Panc1 (cell line): Measurements from ENCODE around the gene CCBE1. TPM values are rescaled to one million over a fixed set of nuclear protein-coding genes. Genes with fewer than 3 reads are reported as not detected.

Experiments used
- ATAC-seq: fragments of 200-7000 bp; cut with Tn5 transposase; 2 replicates; pipeline ENCODE4 v1.9.1; 2020; ENCODE audit warnings: mild to moderate bottlenecking, moderate library complexity
- BruUV-seq: library from RNA; stranded (reverse); fragments of 400-500 nt; replicated peaks from 2 replicates; lab custom pipeline; 2021; lab: Mats Ljungman, UMichigan
- CTCF ChIA-PET: fragments of 300-600 bp; sonication (Branson Sonifier 250); formaldehyde crosslinking; loops from one replicate; lab custom pipeline; 2022; ENCODE audit warnings: antibody characterized with exemption; lab: Charles Lee
- POLR2A ChIA-PET: fragments of 300-600 bp; sonication (Branson Sonifier 250); formaldehyde crosslinking; loops from one replicate; lab custom pipeline; 2022; ENCODE audit warnings: antibody characterized with exemption; lab: Charles Lee
- DNase-seq: peaks from one replicate; pipeline ENCODE4 v3.0.0-alpha.2; 2010; ENCODE audit warnings: low read depth, low spot score
- H3K27ac ChIP-seq: 2 replicates; pipeline ENCODE4 v1.5.1; 2011; ENCODE audit warnings: mild to moderate bottlenecking, low read length, inconsistent platforms
- H3K27me3 ChIP-seq: fragments of 200-500 bp; sonication (Bioruptor generic); 2 replicates; pipeline ENCODE4 v1.6.0; 2014; ENCODE audit warnings: low read length, inconsistent platforms; ENCODE audit not compliant: control insufficient read depth, insufficient read depth
- H3K36me3 ChIP-seq: fragments of 200-500 bp; sonication (Bioruptor generic); 2 replicates; pipeline ENCODE4 v1.5.1; 2014; ENCODE audit warnings: inconsistent platforms, mild to moderate bottlenecking, low read length, moderate library complexity; ENCODE audit not compliant: control insufficient read depth, insufficient read depth
- H3K4me1 ChIP-seq: 2 replicates; pipeline ENCODE4 v1.5.1; 2011; ENCODE audit warnings: inconsistent platforms, mild to moderate bottlenecking, low read length, moderate library complexity; ENCODE audit not compliant: control insufficient read depth, insufficient read depth
- H3K4me3 ChIP-seq, 2 experiments: 2 replicates each; pipeline ENCODE4 v1.5.1; 2011 to 2012; ENCODE audit warnings: low read depth in 2 of 2, low read length in 2 of 2, mild to moderate bottlenecking in 2 of 2, inconsistent platforms in 1 of 2, moderate library complexity in 1 of 2
- H3K9me3 ChIP-seq: fragments of 200-500 bp; sonication (Bioruptor generic); 2 replicates; pipeline ENCODE4 v1.5.1; 2014; ENCODE audit warnings: low read depth, mild to moderate bottlenecking, inconsistent platforms, low read length, moderate library complexity; ENCODE audit not compliant: control insufficient read depth, insufficient read depth
- POLR2AphosphoS5 ChIP-seq: IDR thresholded peaks from 2 replicates; pipeline ENCODE4 v1.6.1; 2012; ENCODE audit warnings: mild to moderate bottlenecking, low read depth, low read length, moderate library complexity
- SIN3A ChIP-seq: IDR thresholded peaks from 2 replicates; pipeline ENCODE4 v1.6.1; 2012; ENCODE audit warnings: low read depth, mild to moderate bottlenecking, low read length, moderate library complexity, borderline replicate concordance; ENCODE audit not compliant: insufficient read depth
- TCF7L2 ChIP-seq: IDR thresholded peaks from 2 replicates; pipeline ENCODE4 v1.6.1; 2011; ENCODE audit warnings: mild to moderate bottlenecking, low read depth, low read length, inconsistent platforms
- in situ Hi-C: cut with HindIII; loops from 2 replicates; pipeline ENCODE4 v1.10.0; 2016; ENCODE audit warnings: low sequenced_read_pairs, low pct_unique_long_range_greater_than_20kb
- intact Hi-C: fragments of 100-400 bp; cut with micrococcal nuclease; formaldehyde crosslinking; loops from one replicate; pipeline ENCODE4 v1.10.0; 2022; ENCODE audit not compliant: unreplicated experiment
- total RNA-seq: library from RNA; stranded (reverse); gene quantifications from one replicate; pipeline ENCODE4 v1.2.1, GENCODE V29; 2021; ENCODE audit not compliant: unreplicated experiment
- TF ChIP-seq, protein P1 (sequence below): fragments of 450-650 bp; IDR thresholded peaks from 2 replicates; pipeline ENCODE4 v1.5.1; 2017; ENCODE audit warnings: mild to moderate bottlenecking
- TF ChIP-seq, protein P2 (sequence below), 2 experiments: IDR thresholded peaks; 2 replicates each; pipeline ENCODE4 v1.6.1; 2011 to 2012; ENCODE audit warnings: low read depth in 2 of 2, control low read depth in 1 of 2, low read length in 1 of 2, mild to moderate bottlenecking in 1 of 2, moderate library complexity in 1 of 2; ENCODE audit not compliant: insufficient read depth in 1 of 2

The CCBE1 gene
- total RNA-seq, 1 experiment from 2014 or later: 0.13 TPM

DNA sequence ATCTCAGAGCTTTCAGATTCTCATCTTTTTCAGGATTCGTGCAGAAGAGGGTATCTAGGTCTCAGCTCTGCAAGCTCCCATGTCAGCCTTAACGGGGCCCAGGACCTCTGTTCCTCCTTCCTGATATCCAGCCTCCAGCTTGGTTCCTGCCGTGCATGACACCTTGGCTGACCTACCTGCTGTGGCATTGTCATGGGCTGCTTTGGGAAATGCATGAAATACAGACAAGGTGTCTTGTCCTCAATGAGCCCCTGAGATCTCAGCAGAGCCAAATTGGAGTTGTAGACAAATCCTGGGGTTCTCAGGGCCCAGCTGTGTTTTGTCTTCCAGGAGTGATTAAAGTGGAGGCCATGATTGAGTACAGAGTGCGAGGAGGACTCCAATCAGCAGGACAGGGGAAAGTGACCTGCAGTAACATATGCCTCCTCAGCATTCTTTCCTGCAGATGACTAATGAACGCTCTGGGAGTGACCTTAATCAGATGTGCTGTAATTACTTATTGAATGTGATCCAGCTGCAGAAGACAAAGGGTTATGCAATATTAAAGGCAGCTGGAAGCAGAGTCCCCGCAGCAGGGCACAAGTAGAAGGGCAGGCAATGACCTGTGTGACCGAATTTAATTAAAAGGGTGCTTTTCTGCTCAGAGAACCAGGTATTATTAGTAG, 141.1 kb downstream of the CCBE1 start:
- POLR2A ChIA-PET: no interaction called here
- ATAC-seq: no peak
- CTCF ChIA-PET: no interaction called here
- Histone ChIP-seq H3K9me3 (no peaks in the 10 kb centered on the region), H3K36me3 (no peaks in the 10 kb centered on the region), H3K4me3 (no peak overlapping the region), H3K4me1 (no peaks in the 10 kb centered on the region), H3K27me3 (no peaks in the 10 kb centered on the region), H3K27ac (no peak overlapping the region)
- in situ Hi-C loops (no loop called here), intact Hi-C loops (no loop called here)
- DNase-seq: no peak
- no TSS peak for BruUV-seq
- TF ChIP-seq SIN3A (no peak), POLR2AphosphoS5 (no peak), TCF7L2 (no peak)
- TF ChIP-seq, protein P1, sequence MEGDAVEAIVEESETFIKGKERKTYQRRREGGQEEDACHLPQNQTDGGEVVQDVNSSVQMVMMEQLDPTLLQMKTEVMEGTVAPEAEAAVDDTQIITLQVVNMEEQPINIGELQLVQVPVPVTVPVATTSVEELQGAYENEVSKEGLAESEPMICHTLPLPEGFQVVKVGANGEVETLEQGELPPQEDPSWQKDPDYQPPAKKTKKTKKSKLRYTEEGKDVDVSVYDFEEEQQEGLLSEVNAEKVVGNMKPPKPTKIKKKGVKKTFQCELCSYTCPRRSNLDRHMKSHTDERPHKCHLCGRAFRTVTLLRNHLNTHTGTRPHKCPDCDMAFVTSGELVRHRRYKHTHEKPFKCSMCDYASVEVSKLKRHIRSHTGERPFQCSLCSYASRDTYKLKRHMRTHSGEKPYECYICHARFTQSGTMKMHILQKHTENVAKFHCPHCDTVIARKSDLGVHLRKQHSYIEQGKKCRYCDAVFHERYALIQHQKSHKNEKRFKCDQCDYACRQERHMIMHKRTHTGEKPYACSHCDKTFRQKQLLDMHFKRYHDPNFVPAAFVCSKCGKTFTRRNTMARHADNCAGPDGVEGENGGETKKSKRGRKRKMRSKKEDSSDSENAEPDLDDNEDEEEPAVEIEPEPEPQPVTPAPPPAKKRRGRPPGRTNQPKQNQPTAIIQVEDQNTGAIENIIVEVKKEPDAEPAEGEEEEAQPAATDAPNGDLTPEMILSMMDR: no peak
- TF ChIP-seq, protein P2, sequence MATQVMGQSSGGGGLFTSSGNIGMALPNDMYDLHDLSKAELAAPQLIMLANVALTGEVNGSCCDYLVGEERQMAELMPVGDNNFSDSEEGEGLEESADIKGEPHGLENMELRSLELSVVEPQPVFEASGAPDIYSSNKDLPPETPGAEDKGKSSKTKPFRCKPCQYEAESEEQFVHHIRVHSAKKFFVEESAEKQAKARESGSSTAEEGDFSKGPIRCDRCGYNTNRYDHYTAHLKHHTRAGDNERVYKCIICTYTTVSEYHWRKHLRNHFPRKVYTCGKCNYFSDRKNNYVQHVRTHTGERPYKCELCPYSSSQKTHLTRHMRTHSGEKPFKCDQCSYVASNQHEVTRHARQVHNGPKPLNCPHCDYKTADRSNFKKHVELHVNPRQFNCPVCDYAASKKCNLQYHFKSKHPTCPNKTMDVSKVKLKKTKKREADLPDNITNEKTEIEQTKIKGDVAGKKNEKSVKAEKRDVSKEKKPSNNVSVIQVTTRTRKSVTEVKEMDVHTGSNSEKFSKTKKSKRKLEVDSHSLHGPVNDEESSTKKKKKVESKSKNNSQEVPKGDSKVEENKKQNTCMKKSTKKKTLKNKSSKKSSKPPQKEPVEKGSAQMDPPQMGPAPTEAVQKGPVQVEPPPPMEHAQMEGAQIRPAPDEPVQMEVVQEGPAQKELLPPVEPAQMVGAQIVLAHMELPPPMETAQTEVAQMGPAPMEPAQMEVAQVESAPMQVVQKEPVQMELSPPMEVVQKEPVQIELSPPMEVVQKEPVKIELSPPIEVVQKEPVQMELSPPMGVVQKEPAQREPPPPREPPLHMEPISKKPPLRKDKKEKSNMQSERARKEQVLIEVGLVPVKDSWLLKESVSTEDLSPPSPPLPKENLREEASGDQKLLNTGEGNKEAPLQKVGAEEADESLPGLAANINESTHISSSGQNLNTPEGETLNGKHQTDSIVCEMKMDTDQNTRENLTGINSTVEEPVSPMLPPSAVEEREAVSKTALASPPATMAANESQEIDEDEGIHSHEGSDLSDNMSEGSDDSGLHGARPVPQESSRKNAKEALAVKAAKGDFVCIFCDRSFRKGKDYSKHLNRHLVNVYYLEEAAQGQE (IDR thresholded peaks at IDR 0.05; ENCODE audit: insufficient read depth in 1 of 2, low read depth in 2 of 2, low read length in 1 of 2): no peak

DNA sequence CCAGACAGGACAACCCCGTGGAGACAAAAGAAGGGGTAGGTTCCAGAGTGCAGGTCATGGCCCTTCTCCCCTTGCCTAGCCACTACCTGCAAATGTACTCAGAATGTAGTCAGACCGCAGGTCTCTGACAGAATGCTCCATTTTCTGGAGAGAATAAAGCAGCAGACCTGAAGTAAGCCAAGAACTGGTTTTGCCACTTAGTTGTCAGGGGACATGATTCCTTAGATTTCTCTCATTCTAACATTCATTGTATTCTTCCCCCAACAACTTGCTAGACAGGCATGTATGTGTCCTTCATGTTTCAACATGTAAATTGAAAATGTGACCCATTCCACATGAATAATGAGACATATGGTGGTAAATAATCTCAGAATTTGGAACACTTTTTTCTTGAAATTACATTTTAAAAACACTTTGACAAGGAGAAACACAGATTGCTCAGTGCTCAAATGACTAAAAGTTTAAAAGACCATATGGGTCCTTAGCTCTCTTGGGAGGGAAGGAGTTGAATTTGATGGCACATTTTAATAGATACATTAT, 142.4 kb downstream of the CCBE1 start:
- Histone ChIP-seq H3K4me1 (no peaks in the 10 kb centered on the region), H3K27ac (no peak overlapping the region), H3K27me3 (no peaks in the 10 kb centered on the region), H3K36me3 (no peaks in the 10 kb centered on the region), H3K9me3 (no peaks in the 10 kb centered on the region), H3K4me3 (no peak overlapping the region)
- TF ChIP-seq, protein P1: no peak
- TF ChIP-seq TCF7L2: no peak
- TF ChIP-seq, protein P2 (IDR thresholded peaks at IDR 0.05; ENCODE audit: insufficient read depth in 1 of 2, low read depth in 2 of 2, low read length in 1 of 2): no peak
- no peak for TF ChIP-seq POLR2AphosphoS5
- no peak for TF ChIP-seq SIN3A
- no TSS peak for BruUV-seq
- intact Hi-C loops (no loop called here), in situ Hi-C loops (no loop called here)
- no peak for DNase-seq
- ATAC-seq: no peak
- ChIA-PET POLR2A (no interaction called here), CTCF (no interaction called here)
